Keratinocyte (primary cell): ENCODE data around the gene CCM2.

ENCODE experiments used
- CTCF ChIP-seq, 3 experiments: IDR thresholded peaks in 1 of 3; conservative IDR thresholded peaks in 1 of 3; optimal IDR thresholded peaks in 1 of 3; 2 replicates in 2 of 3; 3 replicates in 1 of 3; pipeline versions ENCODE3 to v1.5.1; 2011; ENCODE audit warnings: low read length in 3 of 3, mild to moderate bottlenecking in 3 of 3, moderate library complexity in 2 of 3, control low read depth in 1 of 3, inconsistent platforms in 1 of 3; ENCODE audit not compliant: insufficient read depth in 2 of 3; ENCODE audit errors: extremely low read depth in 1 of 3
- EZH2 ChIP-seq: IDR thresholded peaks from one replicate; pipeline ENCODE4 v1.6.1; 2012; ENCODE audit warnings: inconsistent platforms, mild to moderate bottlenecking, low read length, moderate library complexity

- TF ChIP-seq CTCF (optimal IDR thresholded peaks at IDR 0.05 in 1 of 3, IDR thresholded peaks at IDR 0.05 in 1 of 3, conservative IDR thresholded peaks at IDR 0.05 in 1 of 3; ENCODE audit: extremely low read depth in 1 of 3, insufficient read depth in 2 of 3, low read length in 3 of 3), result no peak
- TF ChIP-seq EZH2, result no peak
These were observed 76.9 kb downstream of the CCM2 start for GRCh38 chr7:45076946-45077345.
